Activated naive CD8-positive, alpha-beta T cell treated with anti-CD3 and anti-CD28 coated beads for 36 hours (primary cell): ENCODE results near the gene RAD1. TPM values are rescaled to one million over a fixed set of nuclear protein-coding genes. Genes with fewer than 3 reads are reported as not detected.

Experiments used
- DNase-seq: peaks from one replicate; pipeline ENCODE4 v3.0.0; 2021
- H3K27ac Mint-ChIP-seq: one replicate; pipeline ENCODE4 v1.8.0; 2022; ENCODE audit warnings: mild to moderate bottlenecking, moderate library complexity, mixed read lengths
- H3K27me3 Mint-ChIP-seq: one replicate; pipeline ENCODE4 v1.8.0; 2022; ENCODE audit warnings: mild to moderate bottlenecking, mixed read lengths
- H3K36me3 Mint-ChIP-seq: one replicate; pipeline ENCODE4 v1.8.0; 2021; ENCODE audit warnings: mild to moderate bottlenecking, mixed read lengths
- H3K4me1 Mint-ChIP-seq: one replicate; pipeline ENCODE4 v1.8.0; 2021; ENCODE audit warnings: mixed read lengths
- H3K4me3 Mint-ChIP-seq: one replicate; pipeline ENCODE4 v1.8.0; 2022; ENCODE audit warnings: mild to moderate bottlenecking, moderate library complexity, mixed read lengths
- H3K9me3 Mint-ChIP-seq: one replicate; pipeline ENCODE4 v1.8.0; 2022; ENCODE audit warnings: mixed read lengths
- total RNA-seq, 2 experiments: library from RNA; stranded (reverse); gene quantifications; one replicate each; pipeline ENCODE4 v1.2.3, GENCODE V29; 2021

The RAD1 gene
- total RNA-seq, 2 experiments from 2014 or later = 54.8 to 55.8 TPM

- no peak for DNase-seq
- no peak overlapping the region for H3K27ac Mint-ChIP-seq
- H3K36me3 Mint-ChIP-seq = no peaks in the 10 kb centered on the region
- no peaks in the 10 kb centered on the region for H3K4me1 Mint-ChIP-seq
- H3K4me3 Mint-ChIP-seq = no peak overlapping the region
- no peaks in the 10 kb centered on the region for H3K27me3 Mint-ChIP-seq
- H3K9me3 Mint-ChIP-seq = no peaks in the 10 kb centered on the region
Observed at GRCh38 chr5:34895641-34896419, 19.5 kb downstream of the RAD1 start.

GRCh38 chr5:34894716-34895115 is 20.6 kb downstream of the RAD1 start:
- no peaks in the 10 kb centered on the region for H3K36me3 Mint-ChIP-seq
- H3K27me3 Mint-ChIP-seq = no peaks in the 10 kb centered on the region
- H3K27ac Mint-ChIP-seq = no peak overlapping the region
- no peak for DNase-seq
- no peak overlapping the region for H3K4me3 Mint-ChIP-seq
- no peaks in the 10 kb centered on the region for H3K9me3 Mint-ChIP-seq
- no peaks in the 10 kb centered on the region for H3K4me1 Mint-ChIP-seq

- Mint-ChIP-seq H3K36me3 (no peaks in the 10 kb centered on the region), H3K4me1 (no peaks in the 10 kb centered on the region), H3K9me3 (no peaks in the 10 kb centered on the region), H3K4me3 (no peak overlapping the region), H3K27ac (no peak overlapping the region), H3K27me3 (no peaks in the 10 kb centered on the region)
- DNase-seq = no peak
Observed at GRCh38 chr5:34892414-34892813, 22.9 kb downstream of the RAD1 start.

- no peak for DNase-seq
- H3K36me3 Mint-ChIP-seq = no peaks in the 10 kb centered on the region
- H3K4me1 Mint-ChIP-seq = no peaks in the 10 kb centered on the region
- no peaks in the 10 kb centered on the region for H3K27me3 Mint-ChIP-seq
- no peak overlapping the region for H3K27ac Mint-ChIP-seq
- no peak overlapping the region for H3K4me3 Mint-ChIP-seq
- no peaks in the 10 kb centered on the region for H3K9me3 Mint-ChIP-seq
Observed at GRCh38 chr5:34891981-34892380, 23.3 kb downstream of the RAD1 start.

- no peaks in the 10 kb centered on the region for H3K36me3 Mint-ChIP-seq
- H3K4me3 Mint-ChIP-seq = no peak overlapping the region
- no peak overlapping the region for H3K27ac Mint-ChIP-seq
- no peaks in the 10 kb centered on the region for H3K4me1 Mint-ChIP-seq
- no peaks in the 10 kb centered on the region for H3K9me3 Mint-ChIP-seq
- H3K27me3 Mint-ChIP-seq = no peaks in the 10 kb centered on the region
- DNase-seq = no peak
Observed at GRCh38 chr5:34889394-34889793, 25.9 kb downstream of the RAD1 start.

GRCh38 chr5:34886392-34887119 is 28.7 kb downstream of the RAD1 start:
- Mint-ChIP-seq H3K9me3 (no peaks in the 10 kb centered on the region), H3K27me3 (no peaks in the 10 kb centered on the region), H3K36me3 (no peaks in the 10 kb centered on the region), H3K4me1 (no peaks in the 10 kb centered on the region), H3K4me3 (no peak overlapping the region), H3K27ac (no peak overlapping the region)
- DNase-seq = no peak

- Mint-ChIP-seq H3K36me3 (no peaks in the 10 kb centered on the region), H3K27ac (no peak overlapping the region), H3K27me3 (no peaks in the 10 kb centered on the region), H3K4me1 (no peaks in the 10 kb centered on the region), H3K9me3 (peaks cover under 1% of the 10 kb centered on the region), H3K4me3 (no peak overlapping the region)
- DNase-seq = no peak
Observed at GRCh38 chr5:34881246-34881645, 34.1 kb downstream of the RAD1 start.

- no peaks in the 10 kb centered on the region for H3K36me3 Mint-ChIP-seq
- H3K4me3 Mint-ChIP-seq = no peak overlapping the region
- no peaks in the 10 kb centered on the region for H3K27me3 Mint-ChIP-seq
- H3K9me3 Mint-ChIP-seq = peaks cover 7% of the 10 kb centered on the region
- no peak overlapping the region for H3K27ac Mint-ChIP-seq
- no peaks in the 10 kb centered on the region for H3K4me1 Mint-ChIP-seq
- DNase-seq = no peak
Observed at GRCh38 chr5:34876275-34876674, 39.0 kb downstream of the RAD1 start.

GRCh38 chr5:34870382-34870781 is 44.9 kb downstream of the RAD1 start:
- Mint-ChIP-seq H3K27me3 (no peaks in the 10 kb centered on the region), H3K9me3 (peaks cover under 1% of the 10 kb centered on the region), H3K36me3 (no peaks in the 10 kb centered on the region), H3K4me1 (no peaks in the 10 kb centered on the region), H3K4me3 (no peak overlapping the region), H3K27ac (no peak overlapping the region)
- no peak for DNase-seq

- no peak overlapping the region for H3K4me3 Mint-ChIP-seq
- H3K9me3 Mint-ChIP-seq = no peaks in the 10 kb centered on the region
Observed at GRCh38 chr5:34869256-34869655, 46.0 kb downstream of the RAD1 start.

GRCh38 chr5:34868791-34869190 is 46.5 kb downstream of the RAD1 start:
- H3K27me3 Mint-ChIP-seq = no peaks in the 10 kb centered on the region
- no peak overlapping the region for H3K27ac Mint-ChIP-seq
- H3K36me3 Mint-ChIP-seq = no peaks in the 10 kb centered on the region
- no peak for DNase-seq
- H3K4me1 Mint-ChIP-seq = no peaks in the 10 kb centered on the region
- H3K4me3 Mint-ChIP-seq = no peak overlapping the region
- H3K9me3 Mint-ChIP-seq = no peaks in the 10 kb centered on the region

More at GRCh38 chr5:34869256-34869655, 46.0 kb downstream of the RAD1 start:
- H3K36me3 Mint-ChIP-seq = no peaks in the 10 kb centered on the region
- H3K27ac Mint-ChIP-seq = no peak overlapping the region
- H3K4me1 Mint-ChIP-seq = no peaks in the 10 kb centered on the region
- no peak for DNase-seq
- no peaks in the 10 kb centered on the region for H3K27me3 Mint-ChIP-seq

GRCh38 chr5:34867660-34868059 is 47.6 kb downstream of the RAD1 start:
- no peak overlapping the region for H3K4me3 Mint-ChIP-seq
- no peaks in the 10 kb centered on the region for H3K36me3 Mint-ChIP-seq
- no peaks in the 10 kb centered on the region for H3K9me3 Mint-ChIP-seq
- no peak for DNase-seq
- no peaks in the 10 kb centered on the region for H3K27me3 Mint-ChIP-seq
- H3K27ac Mint-ChIP-seq = no peak overlapping the region
- H3K4me1 Mint-ChIP-seq = no peaks in the 10 kb centered on the region

- H3K4me1 Mint-ChIP-seq = no peaks in the 10 kb centered on the region
- H3K9me3 Mint-ChIP-seq = no peaks in the 10 kb centered on the region
- no peak overlapping the region for H3K4me3 Mint-ChIP-seq
- no peaks in the 10 kb centered on the region for H3K36me3 Mint-ChIP-seq
- DNase-seq = no peak
- no peak overlapping the region for H3K27ac Mint-ChIP-seq
- no peaks in the 10 kb centered on the region for H3K27me3 Mint-ChIP-seq
Observed at GRCh38 chr5:34866989-34867471, 48.3 kb downstream of the RAD1 start.

GRCh38 chr5:34865091-34865490 is 50.2 kb downstream of the RAD1 start:
- Mint-ChIP-seq H3K36me3 (no peaks in the 10 kb centered on the region), H3K4me1 (no peaks in the 10 kb centered on the region), H3K27me3 (no peaks in the 10 kb centered on the region), H3K27ac (no peak overlapping the region), H3K9me3 (no peaks in the 10 kb centered on the region), H3K4me3 (no peak overlapping the region)
- no peak for DNase-seq

GRCh38 chr5:34863946-34864345 is 51.4 kb downstream of the RAD1 start:
- DNase-seq = no peak

GRCh38 chr5:34859253-34859652 is 56.1 kb downstream of the RAD1 start:
- H3K36me3 Mint-ChIP-seq = no peaks in the 10 kb centered on the region
- H3K4me1 Mint-ChIP-seq = no peaks in the 10 kb centered on the region
- no peaks in the 10 kb centered on the region for H3K27me3 Mint-ChIP-seq
- no peaks in the 10 kb centered on the region for H3K9me3 Mint-ChIP-seq
- no peak overlapping the region for H3K4me3 Mint-ChIP-seq
- no peak for DNase-seq
- H3K27ac Mint-ChIP-seq = no peak overlapping the region

More at GRCh38 chr5:34863946-34864345, 51.4 kb downstream of the RAD1 start:
- Mint-ChIP-seq H3K4me1 (no peaks in the 10 kb centered on the region), H3K4me3 (no peak overlapping the region), H3K27me3 (no peaks in the 10 kb centered on the region), H3K27ac (no peak overlapping the region), H3K36me3 (no peaks in the 10 kb centered on the region), H3K9me3 (no peaks in the 10 kb centered on the region)
